Globus pallidus (tissue), 1 donor: ENCODE results near the gene MRPL52.
"Not testable (repeated sequence)": the region's sequence is repeated elsewhere in the genome, so short reads cannot be mapped to it uniquely, and the experiment has no call there.

ENCODE experiments used
- DNase-seq: peaks from one replicate; pipeline ENCODE4 v3.0.0-alpha.2; 2015; ENCODE audit warnings: low spot score

Gene MRPL52

GRCh38 chr14:22829661-22830442 lies at the start of gene MRPL52:
Gene MRPL52 (plus strand): TSS chr14:22829887. CDS start chr14:22829913, 26 bp downstream.
- peak; percentile 91 for DNase-seq

- DNase-seq: no peak
Measured at GRCh38 chr14:22780105-22780679, 49.5 kb upstream of the MRPL52 start.

- no peak for DNase-seq
Measured at GRCh38 chr14:22780941-22781300, 48.8 kb upstream of the MRPL52 start.

- no peak for DNase-seq
Measured at GRCh38 chr14:22781301-22781991, 48.2 kb upstream of the MRPL52 start.

- DNase-seq: no peak
Measured at GRCh38 chr14:22786685-22787084, 43.0 kb upstream of the MRPL52 start.

- DNase-seq: no peak
Measured at GRCh38 chr14:22791301-22791700, 38.4 kb upstream of the MRPL52 start.

GRCh38 chr14:22792158-22792557 lies 37.5 kb upstream of the MRPL52 start:
- DNase-seq: no peak

- DNase-seq: not testable (repeated sequence)
Measured at GRCh38 chr14:22793550-22793949, 36.1 kb upstream of the MRPL52 start.

- no peak for DNase-seq
Measured at GRCh38 chr14:22793976-22794375, 35.7 kb upstream of the MRPL52 start.

- DNase-seq: no peak
Measured at GRCh38 chr14:22794551-22794951, 35.1 kb upstream of the MRPL52 start.

GRCh38 chr14:22796087-22796707 lies 33.5 kb upstream of the MRPL52 start:
- no peak for DNase-seq

- no peak for DNase-seq
Measured at GRCh38 chr14:22797017-22797917, 32.4 kb upstream of the MRPL52 start.

GRCh38 chr14:22798528-22798927 lies 31.2 kb upstream of the MRPL52 start:
- DNase-seq: no peak

GRCh38 chr14:22800346-22800745 lies 29.3 kb upstream of the MRPL52 start:
- no peak for DNase-seq

GRCh38 chr14:22801716-22802115 lies 28.0 kb upstream of the MRPL52 start:
- no peak for DNase-seq

GRCh38 chr14:22802860-22803686 lies 26.6 kb upstream of the MRPL52 start:
- DNase-seq: no peak

- DNase-seq: no peak
Measured at GRCh38 chr14:22803687-22803974, 26.1 kb upstream of the MRPL52 start.

- not testable (repeated sequence) for DNase-seq
Measured at GRCh38 chr14:22805235-22805634, 24.5 kb upstream of the MRPL52 start.

GRCh38 chr14:22807432-22808087 lies 22.1 kb upstream of the MRPL52 start:
- no peak for DNase-seq
